ENCODE measurements around the gene APOO.

Gene APOO

GRCh38 chrX:23855569-23855968, 52.2 kb downstream of the APOO start:
- in situ Hi-C loops (cut with MboI; ENCODE audit: low sequenced_read_pairs, unreplicated experiment) = no loop called here
- no peak for DNase-seq (ENCODE audit: low spot score)
- no peak for TF ChIP-seq CTCF (IDR thresholded peaks at IDR 0.05; ENCODE audit: borderline replicate concordance, control extremely low read depth, extremely low read depth, insufficient read depth, missing control alignments)

GRCh38 chrX:23854945-23855344, 52.8 kb downstream of the APOO start:
- no peak for TF ChIP-seq CTCF (IDR thresholded peaks at IDR 0.05; ENCODE audit: borderline replicate concordance, control extremely low read depth, extremely low read depth, insufficient read depth, missing control alignments)
- DNase-seq (ENCODE audit: low spot score) = no peak
- in situ Hi-C loops (cut with MboI; ENCODE audit: low sequenced_read_pairs, unreplicated experiment) = no loop called here

- no peak for TF ChIP-seq CTCF (IDR thresholded peaks at IDR 0.05; ENCODE audit: borderline replicate concordance, control extremely low read depth, extremely low read depth, insufficient read depth, missing control alignments)
- in situ Hi-C loops (cut with MboI; ENCODE audit: low sequenced_read_pairs, unreplicated experiment) = no loop called here
- DNase-seq (ENCODE audit: low spot score) = no peak
These were observed 53.6 kb downstream of the APOO start for GRCh38 chrX:23854122-23854521.

- in situ Hi-C loops (cut with MboI; ENCODE audit: low sequenced_read_pairs, unreplicated experiment) = no loop called here
- DNase-seq (ENCODE audit: low spot score) = no peak
These were observed 56.2 kb downstream of the APOO start for GRCh38 chrX:23851544-23851943.

GRCh38 chrX:23849241-23849640, 58.5 kb downstream of the APOO start:
- TF ChIP-seq CTCF (IDR thresholded peaks at IDR 0.05; ENCODE audit: borderline replicate concordance, control extremely low read depth, extremely low read depth, insufficient read depth, missing control alignments) = no peak
- in situ Hi-C loops (cut with MboI; ENCODE audit: low sequenced_read_pairs, unreplicated experiment) = no loop called here
- no peak for DNase-seq (ENCODE audit: low spot score)

More at GRCh38 chrX:23851544-23851943, 56.2 kb downstream of the APOO start:
- no peak for TF ChIP-seq CTCF (IDR thresholded peaks at IDR 0.05; ENCODE audit: borderline replicate concordance, control extremely low read depth, extremely low read depth, insufficient read depth, missing control alignments)

GRCh38 chrX:23845351-23845817, 62.4 kb downstream of the APOO start:
- no peak for DNase-seq (ENCODE audit: low spot score)
- in situ Hi-C loops (cut with MboI; ENCODE audit: low sequenced_read_pairs, unreplicated experiment) = no loop called here
- no peak for TF ChIP-seq CTCF (IDR thresholded peaks at IDR 0.05; ENCODE audit: borderline replicate concordance, control extremely low read depth, extremely low read depth, insufficient read depth, missing control alignments)
